NCI-H1048 (cell line): Measurements from ENCODE around the gene DHRSX.
"Not testable (repeated sequence)": the region's sequence is repeated elsewhere in the genome, so short reads cannot be mapped to it uniquely, and the experiment has no call there.

ENCODE experiments used
- DNase-seq: peaks from one replicate; lab custom pipeline; 2025; lab: John Stamatoyannopoulos, UW

DHRSX gene

GRCh38 chrX:2211667-2212066 is 289.1 kb downstream of the DHRSX start:
- DNase-seq: not testable (repeated sequence)

GRCh38 chrX:2193273-2193592 is 307.5 kb downstream of the DHRSX start:
- DNase-seq: no peak

DNA sequence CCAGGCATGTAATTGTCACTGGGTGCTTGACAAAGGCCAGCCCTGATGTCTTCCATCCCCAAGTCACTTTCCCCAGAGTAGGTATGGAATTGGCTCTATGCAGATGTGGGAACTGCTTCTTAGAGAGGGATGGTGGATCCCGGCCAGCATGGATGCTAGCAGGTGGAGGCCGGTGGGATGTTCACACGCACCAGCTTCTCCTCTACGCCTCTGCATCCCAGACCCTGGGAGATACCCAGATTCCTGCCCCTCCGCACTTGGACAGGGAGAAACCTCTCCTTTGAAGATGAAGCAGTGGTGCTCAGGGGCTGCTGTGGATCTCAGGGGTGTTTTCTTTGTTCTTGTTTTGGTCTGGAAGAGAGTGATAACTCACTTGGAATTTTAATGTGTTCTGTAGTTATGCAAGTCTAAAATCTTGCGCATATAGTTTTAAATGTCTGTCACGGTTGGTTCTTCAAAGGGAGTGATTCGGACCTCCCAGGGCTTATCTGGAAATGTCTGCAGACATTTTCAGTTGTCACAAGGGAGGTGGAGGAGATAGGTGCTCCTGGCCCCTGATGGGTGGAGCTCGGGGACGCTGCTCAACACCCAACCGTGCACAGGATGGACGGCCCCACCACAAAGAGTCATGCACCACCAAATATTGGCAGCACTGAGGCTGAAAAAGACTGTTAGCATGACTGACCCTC is 308.0 kb downstream of the DHRSX start:
- DNase-seq: no peak

- DNase-seq: no peak
Measured at GRCh38 chrX:2188840-2189239, 311.9 kb downstream of the DHRSX start.

DNA sequence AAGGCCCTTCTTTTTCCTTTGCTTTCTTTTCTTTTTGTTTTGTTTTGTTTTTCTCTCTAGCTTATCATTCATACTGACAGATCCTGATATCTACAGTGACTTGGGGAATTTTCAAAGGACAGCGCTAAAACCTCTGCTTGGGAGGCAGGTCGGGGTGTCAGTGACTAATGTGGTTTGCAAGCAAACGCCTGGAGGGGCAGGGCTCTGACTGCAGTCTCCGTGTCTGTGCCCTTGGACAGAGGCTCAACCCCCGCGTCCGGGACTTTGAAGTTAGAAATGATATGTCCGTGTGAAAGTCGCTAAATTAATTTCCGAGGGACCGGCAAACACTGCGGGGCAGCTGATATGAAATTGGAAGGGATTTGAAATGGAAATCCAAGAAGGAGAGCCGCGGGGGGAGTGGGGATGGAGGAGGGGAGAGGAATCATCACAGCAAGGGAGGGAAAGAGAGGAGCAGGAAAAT is 312.4 kb downstream of the DHRSX start:
- DNase-seq: no peak

GRCh38 chrX:2187352-2188115 is 313.2 kb downstream of the DHRSX start:
- DNase-seq: no peak

- DNase-seq: no peak
Measured at GRCh38 chrX:2185341-2186082, 315.3 kb downstream of the DHRSX start.

GRCh38 chrX:2184089-2184488 is 316.7 kb downstream of the DHRSX start:
- DNase-seq: no peak

- no peak for DNase-seq
Measured at GRCh38 chrX:2183193-2183725, 317.5 kb downstream of the DHRSX start.

- DNase-seq: no peak
Measured at GRCh38 chrX:2177541-2177940, 323.2 kb downstream of the DHRSX start.

DNA sequence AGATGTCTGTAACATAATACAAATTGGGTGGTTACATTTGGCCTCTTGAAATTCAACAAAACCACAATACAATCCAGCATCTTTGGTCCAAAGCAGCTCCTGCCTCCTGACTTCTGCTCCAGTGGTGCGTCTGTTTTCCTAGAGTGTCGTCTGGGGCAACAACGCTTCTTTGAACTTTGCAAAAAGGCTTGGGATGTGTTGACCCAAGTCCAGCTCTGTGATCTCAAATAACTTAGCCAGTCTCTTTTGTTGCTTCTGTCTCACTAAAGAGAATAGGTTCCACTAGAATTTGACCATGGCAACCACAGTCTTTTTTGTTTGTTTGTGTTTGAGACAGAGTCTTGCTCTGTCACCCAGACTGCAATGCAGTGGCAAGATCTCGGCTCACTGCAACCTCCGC is 324.0 kb downstream of the DHRSX start:
- no peak for DNase-seq

GRCh38 chrX:2176274-2176673 is 324.5 kb downstream of the DHRSX start:
- DNase-seq: no peak

- DNase-seq: no peak
Measured at GRCh38 chrX:2172359-2172758, 328.4 kb downstream of the DHRSX start.
